Fibroblast of lung (primary cell): ENCODE data around the gene EHD3. TPM values are rescaled to one million over a fixed set of nuclear protein-coding genes. Genes with fewer than 3 reads are reported as not detected.

ENCODE experiments used
- DNase-seq, 2 donors: peaks; one replicate each; pipeline versions ENCODE4 v3.0.0 to v3.0.0-alpha.2; 2010; ENCODE audit warnings: low read depth in 2 of 2
- H2AFZ ChIP-seq: 2 replicates; pipeline ENCODE4 v1.5.1; 2012; ENCODE audit warnings: low read length, control low read depth, inconsistent platforms
- H3K27ac ChIP-seq: 2 replicates; pipeline ENCODE4 v1.5.1; 2011; ENCODE audit warnings: low read length, control low read depth; ENCODE audit not compliant: insufficient read depth
- H3K27me3 ChIP-seq: 2 replicates; pipeline ENCODE4 v1.5.1; 2011; ENCODE audit warnings: mild to moderate bottlenecking, low read length; ENCODE audit not compliant: control insufficient read depth, insufficient read depth
- H3K36me3 ChIP-seq: 2 replicates; pipeline ENCODE4 v1.5.1; 2011; ENCODE audit warnings: low read length; ENCODE audit not compliant: control insufficient read depth, insufficient read depth
- H3K4me1 ChIP-seq: 2 replicates; pipeline ENCODE4 v1.5.1; 2011; ENCODE audit warnings: low read length; ENCODE audit not compliant: control insufficient read depth, insufficient read depth; ENCODE audit errors: extremely low read depth
- H3K4me2 ChIP-seq: 2 replicates; pipeline ENCODE4 v1.5.1; 2011; ENCODE audit warnings: low read length, control low read depth; ENCODE audit not compliant: insufficient read depth; ENCODE audit errors: extremely low read depth
- H3K4me3 ChIP-seq, 4 experiments: fragments of 200-600 bp in 1 of 4; sonication (generic) in 1 of 4; replicated peaks in 1 of 4; 2 replicates each; pipeline ENCODE4 v1.5.1; 2011 to 2016; ENCODE audit warnings: low read length in 4 of 4, low read depth in 3 of 4, mild to moderate bottlenecking in 3 of 4, control low read depth in 2 of 4, inconsistent platforms in 1 of 4, mixed read lengths in 1 of 4; ENCODE audit not compliant: insufficient read depth in 1 of 4; ENCODE audit errors: control extremely low read depth in 1 of 4
- H3K79me2 ChIP-seq: 2 replicates; pipeline ENCODE4 v1.5.1; 2012; ENCODE audit warnings: mild to moderate bottlenecking, low read length, inconsistent platforms; ENCODE audit not compliant: control insufficient read depth, insufficient read depth
- H3K9ac ChIP-seq: 2 replicates; pipeline ENCODE4 v1.5.1; 2011; ENCODE audit warnings: mild to moderate bottlenecking, low read length, control low read depth; ENCODE audit not compliant: insufficient read depth
- H3K9me3 ChIP-seq: 2 replicates; pipeline ENCODE4 v1.5.1; 2012; ENCODE audit warnings: low read depth, low read length; ENCODE audit not compliant: control insufficient read depth, insufficient read depth
- H4K20me1 ChIP-seq: 2 replicates; pipeline ENCODE4 v1.5.1; 2011; ENCODE audit warnings: low read length; ENCODE audit not compliant: control insufficient read depth, insufficient read depth; ENCODE audit errors: extremely low read depth
- CTCF ChIP-seq, 2 donors: IDR thresholded peaks in 1 of 2; conservative IDR thresholded peaks in 1 of 2; 1 replicate in 1 of 2; 2 replicates in 1 of 2; pipeline ENCODE4 v1.5.1; 2011 to 2012; ENCODE audit warnings: low read length in 2 of 2, control low read depth in 1 of 2, inconsistent platforms in 1 of 2, low read depth in 1 of 2, mild to moderate bottlenecking in 1 of 2
- EZH2 ChIP-seq: IDR thresholded peaks from 2 replicates; pipeline ENCODE4 v1.5.1; 2012; ENCODE audit warnings: low read length, control low read depth, mild to moderate bottlenecking; ENCODE audit errors: missing control alignments
- polyA plus RNA-seq, 2 donors: library from polyadenylated mRNA; depleted of rRNA in 1 of 2; stranded (reverse) in 1 of 2; unstranded in 1 of 2; fragments of >200 nt; gene quantifications; 2 replicates each; pipeline ENCODE4 v1.2.1, GENCODE V29; 2011 to 2012; ENCODE audit warnings: missing spikeins in 1 of 2
- total RNA-seq: library from RNA; depleted of rRNA; stranded (reverse); fragments of >200 nt; gene quantifications from 2 replicates; pipeline ENCODE4 v1.2.1, GENCODE V29; 2014

EHD3 gene
- total and polyA plus RNA-seq, 2 donors (not counting 1 experiment from before 2014, with no cell fraction given), result 30.6 to 37.5 TPM

GRCh38 chr2:31259075-31259474 lies 25.1 kb downstream of the EHD3 start:
- Histone ChIP-seq H2AFZ (no peak overlapping the region), H3K27ac (no peak overlapping the region), H3K4me3 (no peak overlapping the region), H3K9ac (no peak overlapping the region), H3K27me3 (no peaks in the 10 kb centered on the region), H3K4me2 (no peak overlapping the region), H3K79me2 (no peaks in the 10 kb centered on the region), H3K9me3 (no peaks in the 10 kb centered on the region), H3K36me3 (peaks cover 7% of the 10 kb centered on the region), H3K4me1 (no peaks in the 10 kb centered on the region), H4K20me1 (no peaks in the 10 kb centered on the region)
- TF ChIP-seq CTCF (conservative IDR thresholded peaks at IDR 0.05 in 1 of 2, IDR thresholded peaks at IDR 0.05 in 1 of 2; ENCODE audit: low read depth in 1 of 2, low read length in 2 of 2), result no peak
- no peak for TF ChIP-seq EZH2
- DNase-seq, result no peak

GRCh38 chr2:31260870-31261269 lies 26.9 kb downstream of the EHD3 start:
- no peak overlapping the region for H3K9ac ChIP-seq
- no peaks in the 10 kb centered on the region for H3K9me3 ChIP-seq
- peaks cover 7% of the 10 kb centered on the region for H3K36me3 ChIP-seq
- no peak overlapping the region for H3K4me3 ChIP-seq
- TF ChIP-seq CTCF (conservative IDR thresholded peaks at IDR 0.05 in 1 of 2, IDR thresholded peaks at IDR 0.05 in 1 of 2; ENCODE audit: low read depth in 1 of 2, low read length in 2 of 2), result no peak
- TF ChIP-seq EZH2, result no peak
- no peaks in the 10 kb centered on the region for H3K27me3 ChIP-seq
- no peak overlapping the region for H3K4me2 ChIP-seq
- H2AFZ ChIP-seq, result no peak overlapping the region
- H3K27ac ChIP-seq, result no peak overlapping the region
- no peaks in the 10 kb centered on the region for H3K79me2 ChIP-seq
- H4K20me1 ChIP-seq, result no peaks in the 10 kb centered on the region
- H3K4me1 ChIP-seq, result no peaks in the 10 kb centered on the region
- DNase-seq, result no peak

GRCh38 chr2:31263636-31264190 lies 29.8 kb downstream of the EHD3 start:
- no peaks in the 10 kb centered on the region for H3K4me1 ChIP-seq
- peaks cover 8% of the 10 kb centered on the region for H3K36me3 ChIP-seq
- H3K4me3 ChIP-seq, result no peak overlapping the region
- no peaks in the 10 kb centered on the region for H4K20me1 ChIP-seq
- H3K9ac ChIP-seq, result no peak overlapping the region
- no peak for DNase-seq
- no peaks in the 10 kb centered on the region for H3K27me3 ChIP-seq
- no peaks in the 10 kb centered on the region for H3K79me2 ChIP-seq
- H3K27ac ChIP-seq, result no peak overlapping the region
- no peak overlapping the region for H3K4me2 ChIP-seq
- TF ChIP-seq EZH2, result no peak
- no peak for TF ChIP-seq CTCF (conservative IDR thresholded peaks at IDR 0.05 in 1 of 2, IDR thresholded peaks at IDR 0.05 in 1 of 2; ENCODE audit: low read depth in 1 of 2, low read length in 2 of 2)
- H3K9me3 ChIP-seq, result no peaks in the 10 kb centered on the region
- H2AFZ ChIP-seq, result no peak overlapping the region
